ENCODE measurements around the gene CARD11.

- no peak for TF ChIP-seq POLR2A (IDR thresholded peaks at IDR 0.05; ENCODE audit: extremely low read depth, insufficient read length)
- TF ChIP-seq, protein P1, sequence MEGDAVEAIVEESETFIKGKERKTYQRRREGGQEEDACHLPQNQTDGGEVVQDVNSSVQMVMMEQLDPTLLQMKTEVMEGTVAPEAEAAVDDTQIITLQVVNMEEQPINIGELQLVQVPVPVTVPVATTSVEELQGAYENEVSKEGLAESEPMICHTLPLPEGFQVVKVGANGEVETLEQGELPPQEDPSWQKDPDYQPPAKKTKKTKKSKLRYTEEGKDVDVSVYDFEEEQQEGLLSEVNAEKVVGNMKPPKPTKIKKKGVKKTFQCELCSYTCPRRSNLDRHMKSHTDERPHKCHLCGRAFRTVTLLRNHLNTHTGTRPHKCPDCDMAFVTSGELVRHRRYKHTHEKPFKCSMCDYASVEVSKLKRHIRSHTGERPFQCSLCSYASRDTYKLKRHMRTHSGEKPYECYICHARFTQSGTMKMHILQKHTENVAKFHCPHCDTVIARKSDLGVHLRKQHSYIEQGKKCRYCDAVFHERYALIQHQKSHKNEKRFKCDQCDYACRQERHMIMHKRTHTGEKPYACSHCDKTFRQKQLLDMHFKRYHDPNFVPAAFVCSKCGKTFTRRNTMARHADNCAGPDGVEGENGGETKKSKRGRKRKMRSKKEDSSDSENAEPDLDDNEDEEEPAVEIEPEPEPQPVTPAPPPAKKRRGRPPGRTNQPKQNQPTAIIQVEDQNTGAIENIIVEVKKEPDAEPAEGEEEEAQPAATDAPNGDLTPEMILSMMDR (IDR thresholded peaks at IDR 0.05; ENCODE audit: low read depth, low read length): no peak
Measured at GRCh38 chr7:2932402-2933251, 111.0 kb downstream of the CARD11 start.
